DOHH2 (cell line): ENCODE data around the gene CPNE2.

Experiments
- H3F3A ChIP-seq: fragments of 200-600 bp; sonication (generic), shearing (Covaris generic); 2 replicates; pipeline ENCODE4 v1.6.0; 2016; ENCODE audit warnings: antibody characterized with exemption, mild to moderate bottlenecking; ENCODE audit not compliant: control insufficient read depth, insufficient read depth
- H3K27ac ChIP-seq: fragments of 200-600 bp; sonication (generic); 2 replicates; pipeline ENCODE4 v1.5.1; 2014; ENCODE audit warnings: low read depth, mild to moderate bottlenecking, low read length, moderate library complexity
- H3K27me3 ChIP-seq: fragments of 200-600 bp; sonication (generic); 2 replicates; pipeline ENCODE4 v1.6.1; 2014; ENCODE audit warnings: mild to moderate bottlenecking, low read length, mixed read lengths; ENCODE audit not compliant: control insufficient read depth
- H3K36me3 ChIP-seq: fragments of 200-600 bp; sonication (generic); 2 replicates; pipeline ENCODE4 v1.6.1; 2014; ENCODE audit warnings: mild to moderate bottlenecking, low read length, moderate library complexity, mixed read lengths; ENCODE audit not compliant: control insufficient read depth
- H3K4me1 ChIP-seq: fragments of 200-600 bp; sonication (generic); 2 replicates; pipeline ENCODE4 v1.6.1; 2014; ENCODE audit warnings: mild to moderate bottlenecking, low read length, mixed read lengths; ENCODE audit not compliant: control insufficient read depth
- H3K4me2 ChIP-seq: fragments of 200-600 bp; sonication (generic); 2 replicates; pipeline ENCODE4 v1.6.0; 2014; ENCODE audit warnings: mild to moderate bottlenecking, low read length, moderate library complexity
- H3K4me3 ChIP-seq: fragments of 200-600 bp; sonication (generic); 2 replicates; pipeline ENCODE4 v1.5.1; 2014; ENCODE audit warnings: mild to moderate bottlenecking, low read length, mixed read lengths
- H3K79me2 ChIP-seq: fragments of 200-600 bp; sonication (generic); 2 replicates; pipeline ENCODE4 v1.6.1; 2014; ENCODE audit warnings: mild to moderate bottlenecking, low read length, mixed read lengths; ENCODE audit not compliant: control insufficient read depth
- H3K9me2 ChIP-seq: fragments of 200-600 bp; sonication (generic); replicated peaks from 2 replicates; pipeline ENCODE4 v1.6.1; 2014; ENCODE audit warnings: mild to moderate bottlenecking, low read length, mixed read lengths; ENCODE audit not compliant: control insufficient read depth
- H3K9me3 ChIP-seq: fragments of 200-600 bp; sonication (generic); 2 replicates; pipeline ENCODE4 v1.6.1; 2014; ENCODE audit warnings: antibody characterized with exemption, low read length, mixed read lengths; ENCODE audit not compliant: control insufficient read depth, insufficient read depth
- H4K20me1 ChIP-seq: fragments of 200-600 bp; sonication (generic); 2 replicates; pipeline ENCODE4 v1.6.0; 2014; ENCODE audit warnings: low read depth, mild to moderate bottlenecking, antibody characterized with exemption, low read length, moderate library complexity; ENCODE audit not compliant: control insufficient read depth, insufficient read depth
- EZH2phosphoT487 ChIP-seq: fragments of 200-600 bp; sonication (generic); IDR thresholded peaks from 2 replicates; pipeline ENCODE4 v1.6.1; 2017; ENCODE audit warnings: borderline replicate concordance, mild to moderate bottlenecking, antibody characterized with exemption, low read length, moderate library complexity, mixed read lengths
- TF ChIP-seq, protein P1 (sequence below): fragments of 200-600 bp; sonication (generic); IDR thresholded peaks from one replicate; pipeline ENCODE4 v1.5.1; 2014; ENCODE audit warnings: antibody characterized with exemption, mild to moderate bottlenecking, low read depth, low read length; ENCODE audit not compliant: poor library complexity, severe bottlenecking

CPNE2 gene

GRCh38 chr16:57144027-57144426, 51.6 kb downstream of the CPNE2 start:
- H3K27ac ChIP-seq = no peak overlapping the region
- H3K4me1 ChIP-seq = peaks cover 41% of the 10 kb centered on the region
- H3F3A ChIP-seq = peaks cover 3% of the 10 kb centered on the region; the same call in 1 of the 2 replicates
- TF ChIP-seq, protein P1, sequence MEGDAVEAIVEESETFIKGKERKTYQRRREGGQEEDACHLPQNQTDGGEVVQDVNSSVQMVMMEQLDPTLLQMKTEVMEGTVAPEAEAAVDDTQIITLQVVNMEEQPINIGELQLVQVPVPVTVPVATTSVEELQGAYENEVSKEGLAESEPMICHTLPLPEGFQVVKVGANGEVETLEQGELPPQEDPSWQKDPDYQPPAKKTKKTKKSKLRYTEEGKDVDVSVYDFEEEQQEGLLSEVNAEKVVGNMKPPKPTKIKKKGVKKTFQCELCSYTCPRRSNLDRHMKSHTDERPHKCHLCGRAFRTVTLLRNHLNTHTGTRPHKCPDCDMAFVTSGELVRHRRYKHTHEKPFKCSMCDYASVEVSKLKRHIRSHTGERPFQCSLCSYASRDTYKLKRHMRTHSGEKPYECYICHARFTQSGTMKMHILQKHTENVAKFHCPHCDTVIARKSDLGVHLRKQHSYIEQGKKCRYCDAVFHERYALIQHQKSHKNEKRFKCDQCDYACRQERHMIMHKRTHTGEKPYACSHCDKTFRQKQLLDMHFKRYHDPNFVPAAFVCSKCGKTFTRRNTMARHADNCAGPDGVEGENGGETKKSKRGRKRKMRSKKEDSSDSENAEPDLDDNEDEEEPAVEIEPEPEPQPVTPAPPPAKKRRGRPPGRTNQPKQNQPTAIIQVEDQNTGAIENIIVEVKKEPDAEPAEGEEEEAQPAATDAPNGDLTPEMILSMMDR = no peak
- TF ChIP-seq EZH2phosphoT487 = no peak
- no peaks in the 10 kb centered on the region for H3K9me3 ChIP-seq
- no peaks in the 10 kb centered on the region for H3K27me3 ChIP-seq
- H3K79me2 ChIP-seq = no peaks in the 10 kb centered on the region
- no peaks in the 10 kb centered on the region for H4K20me1 ChIP-seq
- H3K4me3 ChIP-seq = no peak overlapping the region
- H3K36me3 ChIP-seq = no peaks in the 10 kb centered on the region
- H3K4me2 ChIP-seq = no peak overlapping the region
- no peaks in the 10 kb centered on the region for H3K9me2 ChIP-seq

DNA sequence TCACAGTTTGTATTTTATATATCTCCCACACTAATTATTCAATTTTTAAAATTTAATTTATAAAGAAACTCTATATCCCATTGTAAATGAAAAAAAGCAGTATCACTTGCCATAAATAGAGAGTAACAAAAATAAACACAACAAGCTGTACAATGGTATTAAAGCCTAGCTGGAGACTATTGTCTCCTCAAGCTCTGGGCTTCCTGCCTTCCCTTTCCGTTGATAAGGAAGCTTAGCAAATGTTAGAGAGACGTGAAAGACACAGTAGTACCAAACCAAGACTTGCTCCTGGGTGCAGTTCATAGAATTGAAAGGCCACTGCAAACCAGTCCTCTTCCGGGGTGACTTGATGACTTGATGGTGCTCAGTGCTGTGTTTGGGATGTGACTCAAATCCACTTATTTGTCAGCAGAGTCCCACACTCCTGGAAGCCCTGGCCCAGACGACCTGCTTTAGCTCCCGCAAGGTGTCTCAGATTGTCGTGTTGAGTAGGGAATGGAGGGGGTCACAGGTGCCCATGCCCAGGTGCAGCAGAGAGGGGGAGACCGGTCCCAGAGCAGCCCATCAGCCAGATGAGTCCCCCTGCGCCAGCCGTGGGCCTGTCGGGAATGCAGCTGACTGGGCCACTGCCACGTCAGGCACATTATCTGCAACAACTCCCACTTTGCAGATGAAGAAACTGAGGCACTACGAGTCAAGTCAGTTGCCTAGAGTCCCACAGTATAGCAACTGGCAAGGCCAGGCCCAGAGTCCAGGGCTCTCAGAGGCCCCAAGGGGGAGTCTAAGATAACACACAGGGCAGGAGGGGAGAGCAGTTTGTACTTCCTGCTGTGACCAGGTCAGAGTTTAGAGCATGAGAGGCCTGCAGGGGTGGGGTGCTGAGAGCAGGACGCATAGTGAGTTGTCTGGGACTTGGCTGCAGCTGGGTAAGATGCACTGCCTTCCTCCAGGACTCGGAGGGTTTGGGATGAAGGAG, 53.0 kb downstream of the CPNE2 start:
- H4K20me1 ChIP-seq = no peaks in the 10 kb centered on the region
- H3F3A ChIP-seq = peaks cover 3% of the 10 kb centered on the region; the same call in 1 of the 2 replicates
- no peak overlapping the region for H3K27ac ChIP-seq
- H3K79me2 ChIP-seq = no peaks in the 10 kb centered on the region
- TF ChIP-seq, protein P1 = no peak
- no peak for TF ChIP-seq EZH2phosphoT487
- no peak overlapping the region for H3K4me3 ChIP-seq
- H3K9me2 ChIP-seq = no peaks in the 10 kb centered on the region
- no peaks in the 10 kb centered on the region for H3K9me3 ChIP-seq
- no peak overlapping the region for H3K4me2 ChIP-seq
- no peaks in the 10 kb centered on the region for H3K27me3 ChIP-seq
- peaks cover 41% of the 10 kb centered on the region for H3K4me1 ChIP-seq
- H3K36me3 ChIP-seq = no peaks in the 10 kb centered on the region

DNA sequence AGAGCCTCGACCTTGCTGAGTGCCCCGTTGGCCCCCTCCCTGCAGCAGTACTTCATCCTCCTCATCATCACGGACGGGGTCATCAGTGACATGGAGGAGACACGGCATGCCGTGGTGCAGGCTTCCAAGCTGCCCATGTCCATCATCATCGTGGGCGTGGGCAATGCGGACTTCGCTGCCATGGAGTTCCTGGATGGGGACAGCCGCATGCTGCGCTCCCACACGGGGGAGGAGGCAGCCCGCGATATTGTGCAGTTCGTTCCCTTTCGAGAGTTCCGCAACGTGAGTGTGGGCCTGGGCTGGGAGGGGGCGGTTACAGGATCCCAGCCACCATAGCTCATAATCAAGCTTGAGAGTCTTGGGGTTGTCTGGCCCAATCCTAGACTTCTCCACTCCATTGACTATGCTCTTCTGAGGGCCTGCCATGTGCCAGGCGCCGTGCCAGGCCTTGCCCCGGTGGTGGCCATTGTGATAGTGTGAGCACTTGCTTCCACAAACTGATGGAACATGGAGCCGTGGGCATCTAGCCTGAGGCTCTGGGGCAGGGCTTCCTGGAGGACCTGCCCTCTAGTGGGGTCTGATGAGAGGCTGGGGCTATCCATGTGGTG, 53.8 kb downstream of the CPNE2 start:
- H3F3A ChIP-seq = peaks cover 3% of the 10 kb centered on the region; the same call in 1 of the 2 replicates
- peaks cover 38% of the 10 kb centered on the region for H3K4me1 ChIP-seq
- H4K20me1 ChIP-seq = no peaks in the 10 kb centered on the region
- H3K9me2 ChIP-seq = no peaks in the 10 kb centered on the region
- no peak overlapping the region for H3K4me2 ChIP-seq
- H3K9me3 ChIP-seq = no peaks in the 10 kb centered on the region
- no peak overlapping the region for H3K4me3 ChIP-seq
- H3K79me2 ChIP-seq = no peaks in the 10 kb centered on the region
- no peaks in the 10 kb centered on the region for H3K36me3 ChIP-seq
- no peak for TF ChIP-seq EZH2phosphoT487
- TF ChIP-seq, protein P1 = no peak
- H3K27me3 ChIP-seq = no peaks in the 10 kb centered on the region
- no peak overlapping the region for H3K27ac ChIP-seq
